A549 (cell line): ENCODE data around the gene MAP3K19.
A peak's percentile ranks its signal among the peaks of the same experiment; 100 is the strongest.

Experiments used
- ESRRA ChIP-seq: fragments of 150-350 bp; IDR thresholded peaks from 2 replicates; pipeline ENCODE4 v1.6.1; 2014; ENCODE audit warnings: mild to moderate bottlenecking, low read length, borderline replicate concordance
- JUN ChIP-seq, 2 experiments: fragments of >200 bp; sonication (Bioruptor Twin); formaldehyde crosslinking; IDR thresholded peaks; 2 replicates in 1 of 2; 3 replicates in 1 of 2; pipeline ENCODE4 v1.6.1; 2016 to 2017
- MAZ ChIP-seq: fragments of 150-350 bp; IDR thresholded peaks from 2 replicates; pipeline ENCODE4 v1.6.1; 2014; ENCODE audit warnings: antibody characterized with exemption, low read depth, low read length, borderline replicate concordance
- NPAS2 ChIP-seq: fragments of 250-450 bp; sonication (Bioruptor Pico); IDR thresholded peaks from 2 replicates; pipeline ENCODE4 v1.8.0; 2022; ENCODE audit warnings: mild to moderate bottlenecking, moderate library complexity, borderline replicate concordance
- POLR2A ChIP-seq: IDR thresholded peaks from 2 replicates; pipeline ENCODE4 v1.6.1; 2012; ENCODE audit warnings: mild to moderate bottlenecking, low read length
- POLR2AphosphoS2 ChIP-seq: conservative IDR thresholded peaks from 2 replicates; pipeline ENCODE4 v1.6.1; 2012; ENCODE audit warnings: low read length, improper control_type of control experiment, inconsistent platforms
- RAD21 ChIP-seq, 2 experiments: fragments of >200 bp in 1 of 2; sonication (Bioruptor Twin) in 1 of 2; formaldehyde crosslinking in 1 of 2; IDR thresholded peaks in 1 of 2; conservative IDR thresholded peaks in 1 of 2; 2 replicates in 1 of 2; 3 replicates in 1 of 2; pipeline ENCODE4 v1.6.1; 2012 to 2018; ENCODE audit warnings: inconsistent platforms in 1 of 2
- RFX5 ChIP-seq: fragments of 450-650 bp; IDR thresholded peaks from 2 replicates; pipeline ENCODE4 v1.7.1; 2014; ENCODE audit warnings: antibody characterized with exemption, mild to moderate bottlenecking, moderate library complexity
- SREBF2 ChIP-seq: fragments of 450-650 bp; IDR thresholded peaks from 2 replicates; pipeline ENCODE4 v1.6.1; 2014; ENCODE audit warnings: mild to moderate bottlenecking, moderate library complexity
- ZFP36 ChIP-seq: fragments of 450-650 bp; IDR thresholded peaks from 2 replicates; pipeline ENCODE4 v1.6.1; 2014; ENCODE audit warnings: borderline replicate concordance; ENCODE audit not compliant: partially characterized antibody
- TF ChIP-seq, protein P1 (sequence below): fragments of >200 bp; sonication (Bioruptor Twin); formaldehyde crosslinking; IDR thresholded peaks from 3 replicates; pipeline ENCODE4 v1.5.1; 2016
- TF ChIP-seq, protein P2 (sequence below): IDR thresholded peaks from 2 replicates; pipeline ENCODE4 v1.6.1; 2012
- TF ChIP-seq, protein P3 (sequence below): fragments of 150-350 bp; IDR thresholded peaks from 2 replicates; pipeline ENCODE4 v1.6.1; 2014; ENCODE audit warnings: low read depth, mild to moderate bottlenecking, low read length

DNA sequence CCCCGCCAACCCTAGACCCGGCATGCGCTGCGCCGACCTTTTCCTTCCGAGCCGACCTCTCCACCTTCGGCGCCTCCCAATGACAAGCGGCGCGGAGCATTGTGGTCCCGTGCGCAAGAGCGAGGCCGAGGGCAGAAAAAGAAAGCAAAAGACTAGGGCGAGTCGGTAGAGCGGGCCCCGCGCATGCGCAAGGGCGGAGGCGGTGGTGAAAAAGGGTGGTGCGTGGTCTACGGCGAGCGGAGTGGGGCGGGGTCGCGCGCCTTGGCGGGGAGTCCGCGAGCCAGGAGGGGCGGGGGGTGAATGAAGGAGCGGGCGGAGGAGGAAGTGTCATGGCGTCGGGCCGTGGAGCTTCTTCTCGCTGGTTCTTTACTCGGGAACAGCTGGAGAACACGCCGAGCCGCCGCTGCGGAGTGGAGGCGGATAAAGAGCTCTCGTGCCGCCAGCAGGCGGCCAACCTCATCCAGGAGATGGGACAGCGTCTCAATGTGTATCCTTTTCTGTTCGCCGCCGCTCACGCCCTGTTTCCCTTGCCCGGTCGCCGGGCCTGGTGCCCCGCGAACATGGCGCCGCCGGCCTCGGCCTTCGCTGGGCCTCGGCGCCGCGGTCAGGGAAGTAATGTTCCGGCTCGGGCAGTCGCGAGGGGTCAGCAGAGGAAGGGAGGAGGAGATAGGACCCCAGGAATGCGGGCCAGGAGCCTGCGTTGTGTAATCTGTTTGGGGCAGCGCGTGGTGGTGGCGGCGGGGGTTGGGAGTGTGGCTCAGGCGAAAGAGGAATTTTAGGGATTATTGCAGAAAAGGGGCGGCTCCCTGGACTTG lies 128.5 kb downstream of the MAP3K19 start, which contains the start of gene CCNT2:
- TF ChIP-seq POLR2AphosphoS2 (no peak), MAZ (0 out of 2 replicates have a peak, but pooled peaks have one; percentile 27), ESRRA (peak; percentile 82; the same call in 1 of the 2 replicates), POLR2A (peak; percentile 62), SREBF2 (no peak), JUN (IDR thresholded peaks at IDR 0.05) (peak; percentile 63 to 79), RFX5 (no peak), NPAS2 (CRISPR knock-in tag) (no peak), RAD21 (conservative IDR thresholded peaks at IDR 0.05 in 1 of 2, IDR thresholded peaks at IDR 0.05 in 1 of 2) (no peak), ZFP36 (no peak)
- TF ChIP-seq, protein P1, sequence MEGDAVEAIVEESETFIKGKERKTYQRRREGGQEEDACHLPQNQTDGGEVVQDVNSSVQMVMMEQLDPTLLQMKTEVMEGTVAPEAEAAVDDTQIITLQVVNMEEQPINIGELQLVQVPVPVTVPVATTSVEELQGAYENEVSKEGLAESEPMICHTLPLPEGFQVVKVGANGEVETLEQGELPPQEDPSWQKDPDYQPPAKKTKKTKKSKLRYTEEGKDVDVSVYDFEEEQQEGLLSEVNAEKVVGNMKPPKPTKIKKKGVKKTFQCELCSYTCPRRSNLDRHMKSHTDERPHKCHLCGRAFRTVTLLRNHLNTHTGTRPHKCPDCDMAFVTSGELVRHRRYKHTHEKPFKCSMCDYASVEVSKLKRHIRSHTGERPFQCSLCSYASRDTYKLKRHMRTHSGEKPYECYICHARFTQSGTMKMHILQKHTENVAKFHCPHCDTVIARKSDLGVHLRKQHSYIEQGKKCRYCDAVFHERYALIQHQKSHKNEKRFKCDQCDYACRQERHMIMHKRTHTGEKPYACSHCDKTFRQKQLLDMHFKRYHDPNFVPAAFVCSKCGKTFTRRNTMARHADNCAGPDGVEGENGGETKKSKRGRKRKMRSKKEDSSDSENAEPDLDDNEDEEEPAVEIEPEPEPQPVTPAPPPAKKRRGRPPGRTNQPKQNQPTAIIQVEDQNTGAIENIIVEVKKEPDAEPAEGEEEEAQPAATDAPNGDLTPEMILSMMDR = no peak
- TF ChIP-seq, protein P2, sequence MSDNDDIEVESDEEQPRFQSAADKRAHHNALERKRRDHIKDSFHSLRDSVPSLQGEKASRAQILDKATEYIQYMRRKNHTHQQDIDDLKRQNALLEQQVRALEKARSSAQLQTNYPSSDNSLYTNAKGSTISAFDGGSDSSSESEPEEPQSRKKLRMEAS = peak; percentile 60
- TF ChIP-seq, protein P3, sequence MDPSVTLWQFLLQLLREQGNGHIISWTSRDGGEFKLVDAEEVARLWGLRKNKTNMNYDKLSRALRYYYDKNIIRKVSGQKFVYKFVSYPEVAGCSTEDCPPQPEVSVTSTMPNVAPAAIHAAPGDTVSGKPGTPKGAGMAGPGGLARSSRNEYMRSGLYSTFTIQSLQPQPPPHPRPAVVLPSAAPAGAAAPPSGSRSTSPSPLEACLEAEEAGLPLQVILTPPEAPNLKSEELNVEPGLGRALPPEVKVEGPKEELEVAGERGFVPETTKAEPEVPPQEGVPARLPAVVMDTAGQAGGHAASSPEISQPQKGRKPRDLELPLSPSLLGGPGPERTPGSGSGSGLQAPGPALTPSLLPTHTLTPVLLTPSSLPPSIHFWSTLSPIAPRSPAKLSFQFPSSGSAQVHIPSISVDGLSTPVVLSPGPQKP = no peak
